C4-2B (cell line): Measurements from ENCODE around the gene PYM1.

Experiments used
- H3K27ac ChIP-seq: fragments of 450-650 bp; 2 replicates; pipeline ENCODE4 v1.5.1; 2017
- ZFX ChIP-seq: fragments of 450-650 bp; IDR thresholded peaks from 2 replicates; pipeline ENCODE4 v1.6.1; 2017
- TF ChIP-seq, protein P1 (sequence below): fragments of 450-650 bp; conservative IDR thresholded peaks from 2 replicates; pipeline ENCODE4 v1.5.1; 2017; ENCODE audit warnings: mild to moderate bottlenecking

Gene PYM1

DNA sequence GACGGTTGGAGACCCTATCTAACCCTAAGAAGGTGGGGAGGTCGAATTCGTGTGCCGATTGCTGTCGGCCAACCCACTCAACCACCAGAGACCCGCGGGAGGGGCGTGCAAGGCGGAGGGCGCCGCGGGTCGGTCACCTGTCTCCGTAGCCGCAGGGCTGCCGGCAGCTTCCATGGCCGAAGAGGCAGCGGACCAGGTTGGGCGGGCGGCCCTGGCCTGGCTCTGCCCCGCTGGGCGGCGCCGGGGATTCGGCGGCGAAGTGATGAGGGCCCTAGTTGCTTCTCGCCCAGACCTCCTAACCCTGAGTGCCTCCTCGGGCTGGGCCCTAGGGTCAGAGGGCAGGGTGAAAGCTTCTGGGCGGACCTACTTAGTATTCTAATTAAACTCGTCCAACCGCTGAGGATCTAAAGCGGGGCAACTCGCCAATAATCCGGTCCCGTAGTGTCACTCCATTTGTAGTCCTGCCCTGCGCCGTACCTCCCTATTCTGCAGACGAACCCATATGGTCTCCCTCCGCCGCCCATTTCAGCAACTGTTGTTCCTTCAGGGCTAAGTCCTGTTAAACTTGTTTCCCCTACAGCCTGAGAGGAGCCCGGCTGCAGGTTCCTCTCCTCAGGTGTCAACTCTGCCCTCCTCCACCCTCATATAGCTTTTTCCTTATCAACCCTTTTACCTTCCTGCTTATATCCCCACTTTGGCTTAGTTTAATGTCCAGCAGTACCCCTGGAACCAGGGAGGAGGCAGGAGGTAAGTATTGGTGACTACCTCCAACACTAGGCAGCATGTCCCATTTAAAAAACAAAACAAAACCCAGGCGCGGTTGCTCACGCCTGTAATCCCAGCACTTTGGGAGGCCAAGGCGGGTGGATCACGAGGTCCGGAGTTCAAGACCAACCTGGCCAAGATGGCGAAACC is at the start of gene PYM1:
TSS of gene PYM1 (minus strand) at position 307 of the 915 bp plus-strand sequence. CDS start at position 174, 133 bp downstream.
- peak; percentile 78 for TF ChIP-seq ZFX
- TF ChIP-seq, protein P1, sequence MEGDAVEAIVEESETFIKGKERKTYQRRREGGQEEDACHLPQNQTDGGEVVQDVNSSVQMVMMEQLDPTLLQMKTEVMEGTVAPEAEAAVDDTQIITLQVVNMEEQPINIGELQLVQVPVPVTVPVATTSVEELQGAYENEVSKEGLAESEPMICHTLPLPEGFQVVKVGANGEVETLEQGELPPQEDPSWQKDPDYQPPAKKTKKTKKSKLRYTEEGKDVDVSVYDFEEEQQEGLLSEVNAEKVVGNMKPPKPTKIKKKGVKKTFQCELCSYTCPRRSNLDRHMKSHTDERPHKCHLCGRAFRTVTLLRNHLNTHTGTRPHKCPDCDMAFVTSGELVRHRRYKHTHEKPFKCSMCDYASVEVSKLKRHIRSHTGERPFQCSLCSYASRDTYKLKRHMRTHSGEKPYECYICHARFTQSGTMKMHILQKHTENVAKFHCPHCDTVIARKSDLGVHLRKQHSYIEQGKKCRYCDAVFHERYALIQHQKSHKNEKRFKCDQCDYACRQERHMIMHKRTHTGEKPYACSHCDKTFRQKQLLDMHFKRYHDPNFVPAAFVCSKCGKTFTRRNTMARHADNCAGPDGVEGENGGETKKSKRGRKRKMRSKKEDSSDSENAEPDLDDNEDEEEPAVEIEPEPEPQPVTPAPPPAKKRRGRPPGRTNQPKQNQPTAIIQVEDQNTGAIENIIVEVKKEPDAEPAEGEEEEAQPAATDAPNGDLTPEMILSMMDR, result no peak
- H3K27ac ChIP-seq, result peak within 1 kb of the TSS; percentile 99

DNA sequence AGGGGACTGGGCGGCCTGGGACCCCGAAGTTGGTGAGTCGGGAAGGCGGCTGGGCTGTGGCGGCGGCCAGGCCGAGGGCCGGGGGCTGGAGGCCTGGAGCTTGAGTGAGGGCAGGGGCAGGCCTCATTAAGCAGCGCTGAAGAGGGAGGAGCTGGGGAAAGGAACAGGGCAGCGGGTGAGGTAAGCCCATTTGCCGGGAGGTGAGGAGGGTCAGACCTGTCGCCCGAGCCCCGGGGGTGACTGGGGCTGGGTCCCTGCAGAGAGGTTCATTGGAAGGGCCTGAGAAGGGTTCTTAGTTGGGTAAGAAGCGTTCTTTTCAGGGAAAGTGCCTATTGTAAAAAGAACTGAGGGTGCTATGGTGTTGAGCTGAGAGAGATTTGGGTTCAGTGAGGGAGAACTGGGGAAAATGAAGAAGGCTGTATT is 46.6 kb upstream of the PYM1 start:
- peak; percentile 93 for TF ChIP-seq ZFX
- TF ChIP-seq, protein P1, result no peak
- H3K27ac ChIP-seq, result peak overlapping the region; percentile 94

DNA sequence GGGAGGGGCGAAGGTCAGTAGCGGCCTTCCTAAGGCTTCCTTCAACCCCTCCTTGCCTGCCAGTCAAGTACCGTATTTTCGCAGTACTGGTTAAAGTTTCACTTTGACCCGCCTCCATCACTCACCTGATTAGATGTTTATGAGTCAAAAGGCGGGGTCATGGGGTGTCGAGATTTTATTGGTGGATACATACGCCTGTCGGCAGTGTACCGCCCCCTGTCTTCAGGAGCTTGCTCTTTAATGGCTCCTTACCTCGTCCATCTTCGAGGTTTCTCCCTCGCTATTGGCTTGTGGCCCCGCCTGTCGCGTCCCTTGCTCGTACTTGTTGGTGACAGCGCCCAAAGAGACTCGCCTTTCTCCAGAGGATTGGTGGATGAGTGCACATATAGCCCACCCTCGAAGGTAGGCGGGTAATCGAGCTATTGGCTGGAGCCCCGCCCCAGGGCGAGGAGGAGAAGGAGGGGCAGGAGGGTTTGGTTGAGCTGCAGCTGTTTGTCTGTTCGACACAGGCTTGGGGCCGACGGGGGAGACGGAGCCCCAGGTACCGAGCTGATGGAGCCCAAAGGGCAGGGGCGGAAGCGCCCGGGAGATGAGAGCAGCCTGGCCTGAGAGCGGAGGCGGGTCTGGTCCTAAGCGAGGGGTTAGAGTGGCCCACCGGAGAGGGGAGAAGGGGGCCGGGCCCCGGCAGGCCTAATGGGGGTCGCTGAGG is 46.1 kb upstream of the PYM1 start, which contains the start of gene RAB5B:
TSS of gene RAB5B (plus strand) at position 480 of the 709 bp plus-strand sequence. CDS start 12,883 bp downstream, outside the sequence.
- TF ChIP-seq, protein P1, result no peak
- no peak; the same call in 1 of the 2 replicates for TF ChIP-seq ZFX
- peak within 1 kb of the TSS; percentile 94 for H3K27ac ChIP-seq

DNA sequence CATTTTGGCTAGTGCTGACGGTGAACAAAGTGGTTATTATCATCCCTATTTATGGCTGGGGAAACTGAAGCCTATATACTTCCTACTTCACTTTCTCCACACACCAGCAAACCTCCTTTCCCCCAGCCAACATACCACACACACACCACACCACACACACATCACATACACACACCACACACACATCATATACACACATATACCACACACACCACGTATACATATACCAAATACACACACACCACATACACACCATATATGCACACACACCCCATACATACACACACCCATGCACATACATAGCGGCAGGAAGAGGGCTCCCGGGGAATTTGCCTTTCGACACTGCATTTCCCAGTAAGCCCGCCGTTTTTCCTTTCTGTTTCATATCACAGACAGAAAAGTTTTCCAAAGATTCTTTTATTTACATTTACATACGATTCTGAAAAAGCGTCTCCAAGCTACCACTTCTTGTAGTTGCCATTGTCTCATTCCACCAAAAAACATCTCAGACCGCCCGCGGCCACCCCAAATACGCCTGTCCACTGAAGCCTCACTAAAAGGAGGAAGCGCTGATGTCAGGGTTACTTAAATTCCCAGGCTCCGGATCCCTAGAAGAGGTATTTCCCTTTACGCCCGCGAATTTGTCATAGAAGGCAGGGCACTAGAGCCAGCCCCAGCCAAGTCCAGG is 45.4 kb upstream of the PYM1 start:
- TF ChIP-seq ZFX, result no peak
- TF ChIP-seq, protein P1, result no peak
- peak overlapping the region; percentile 44 for H3K27ac ChIP-seq

DNA sequence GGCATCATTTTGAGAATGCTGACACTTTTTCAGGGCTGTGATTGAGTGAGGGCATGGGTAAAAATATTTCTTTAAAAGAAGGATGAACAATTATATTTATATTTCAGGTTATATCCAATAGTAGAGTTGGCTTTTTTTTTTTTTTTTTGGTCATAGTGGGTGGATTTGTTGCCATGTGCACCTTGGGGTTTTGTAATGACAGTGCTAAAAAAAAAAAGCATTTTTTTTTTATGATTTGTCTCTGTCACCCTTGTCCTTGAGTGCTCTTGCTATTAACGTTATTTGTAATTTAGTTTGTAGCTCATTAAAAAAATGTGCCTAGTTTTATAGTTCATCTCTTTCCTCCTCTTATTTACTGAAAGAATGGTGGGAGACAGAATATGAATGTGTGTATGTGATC is 44.8 kb upstream of the PYM1 start:
- TF ChIP-seq, protein P1, result no peak
- TF ChIP-seq ZFX, result no peak
- H3K27ac ChIP-seq, result peak overlapping the region; percentile 44; the same call in 1 of the 2 replicates

DNA sequence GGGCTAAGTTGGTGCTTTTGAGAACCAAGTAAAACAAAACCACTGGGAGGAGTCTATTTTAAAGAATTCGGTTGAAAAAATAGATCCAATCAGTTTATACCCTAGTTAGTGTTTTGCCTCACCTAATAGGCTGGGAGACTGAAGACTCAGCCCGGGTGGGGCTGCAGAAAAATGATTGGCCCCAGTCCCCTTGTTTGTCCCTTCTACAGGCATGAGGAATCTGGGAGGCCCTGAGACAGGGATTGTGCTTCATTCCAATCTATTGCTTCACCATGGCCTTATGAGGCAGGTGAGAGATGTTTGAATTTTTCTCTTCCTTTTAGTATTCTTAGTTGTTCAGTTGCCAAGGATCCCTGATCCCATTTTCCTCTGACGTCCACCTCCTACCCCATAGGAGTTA is 44.3 kb upstream of the PYM1 start:
- no peak overlapping the region for H3K27ac ChIP-seq
- TF ChIP-seq, protein P1, result no peak
- no peak for TF ChIP-seq ZFX
